ENCODE data around the gene NTM. TPM values are rescaled to one million over a fixed set of nuclear protein-coding genes. Genes with fewer than 3 reads are reported as not detected.

Gene NTM
- polyA plus RNA-seq, 1 donor (not counting 4 experiments of a cell fraction or from before 2014, with no cell fraction given): 47.9 TPM

- no peak overlapping the region for H2AFZ ChIP-seq (ENCODE audit: control insufficient read depth, low read length)
- H3K4me3 ChIP-seq (ENCODE audit: control insufficient read depth in 2 of 3, extremely low read depth in 1 of 3, insufficient read depth in 2 of 3, low read depth in 1 of 3, low read length in 3 of 3): no peak overlapping the region
- no peaks in the 10 kb centered on the region for H3K79me2 ChIP-seq (ENCODE audit: control insufficient read depth, insufficient read depth, low read length)
- FAIRE-seq (no peak), DNase-seq (ENCODE audit: low read depth, low spot score) (no peak)
- H3K27me3 ChIP-seq (ENCODE audit: control insufficient read depth, extremely low read depth, insufficient read depth, low read length): no peaks in the 10 kb centered on the region
- H3K9me3 ChIP-seq (ENCODE audit: control insufficient read depth, low read depth, low read length): no peaks in the 10 kb centered on the region
- dilution Hi-C loops (cut with MboI; ENCODE audit: extremely low pct_ligation_motif_present, low sequenced_read_pairs): no loop called here
- H3K4me1 ChIP-seq (ENCODE audit: control insufficient read depth, extremely low read depth, insufficient read depth, low read length): no peaks in the 10 kb centered on the region
- no peak for TF ChIP-seq EZH2 (IDR thresholded peaks at IDR 0.05; ENCODE audit: low read length)
- TF ChIP-seq CTCF (optimal IDR thresholded peaks at IDR 0.05 in 1 of 3, IDR thresholded peaks at IDR 0.05 in 1 of 3, conservative IDR thresholded peaks at IDR 0.05 in 1 of 3; ENCODE audit: extremely low read depth in 1 of 3, insufficient read depth in 2 of 3, low read length in 3 of 3): no peak
- no peak overlapping the region for H3K9ac ChIP-seq (ENCODE audit: control insufficient read depth, extremely low read depth, insufficient read depth, low read length)
- no peak overlapping the region for H3K27ac ChIP-seq (ENCODE audit: control insufficient read depth, insufficient read depth, low read length)
- H4K20me1 ChIP-seq (ENCODE audit: control insufficient read depth, extremely low read depth, insufficient read depth, low read length): no peaks in the 10 kb centered on the region
- no peak overlapping the region for H3K4me2 ChIP-seq (ENCODE audit: control insufficient read depth, extremely low read depth, insufficient read depth, low read depth, low read length)
- H3K9me1 ChIP-seq (ENCODE audit: control insufficient read depth, extremely low read depth, insufficient read depth, low read length): no peaks in the 10 kb centered on the region
- no peaks in the 10 kb centered on the region for H3K36me3 ChIP-seq (ENCODE audit: control insufficient read depth in 2 of 2, extremely low read depth in 1 of 2, insufficient read depth in 2 of 2, low read length in 2 of 2)
Measured at GRCh38 chr11:131345406-131345805, 25.0 kb upstream of the NTM start.

GRCh38 chr11:131349368-131350086 is 20.9 kb upstream of the NTM start:
- TF ChIP-seq EZH2 (IDR thresholded peaks at IDR 0.05; ENCODE audit: low read length) (no peak), CTCF (optimal IDR thresholded peaks at IDR 0.05 in 1 of 3, IDR thresholded peaks at IDR 0.05 in 1 of 3, conservative IDR thresholded peaks at IDR 0.05 in 1 of 3; ENCODE audit: extremely low read depth in 1 of 3, insufficient read depth in 2 of 3, low read length in 3 of 3) (no peak)
- Histone ChIP-seq H3K36me3 (ENCODE audit: control insufficient read depth in 2 of 2, extremely low read depth in 1 of 2, insufficient read depth in 2 of 2, low read length in 2 of 2) (no peaks in the 10 kb centered on the region), H4K20me1 (ENCODE audit: control insufficient read depth, extremely low read depth, insufficient read depth, low read length) (no peaks in the 10 kb centered on the region), H3K4me1 (ENCODE audit: control insufficient read depth, extremely low read depth, insufficient read depth, low read length) (no peaks in the 10 kb centered on the region), H2AFZ (ENCODE audit: control insufficient read depth, low read length) (no peak overlapping the region), H3K27ac (ENCODE audit: control insufficient read depth, insufficient read depth, low read length) (no peak overlapping the region), H3K4me2 (ENCODE audit: control insufficient read depth, extremely low read depth, insufficient read depth, low read depth, low read length) (no peak overlapping the region), H3K9ac (ENCODE audit: control insufficient read depth, extremely low read depth, insufficient read depth, low read length) (no peak overlapping the region), H3K4me3 (ENCODE audit: control insufficient read depth in 2 of 3, extremely low read depth in 1 of 3, insufficient read depth in 2 of 3, low read depth in 1 of 3, low read length in 3 of 3) (no peak overlapping the region), H3K9me1 (ENCODE audit: control insufficient read depth, extremely low read depth, insufficient read depth, low read length) (no peaks in the 10 kb centered on the region), H3K9me3 (ENCODE audit: control insufficient read depth, low read depth, low read length) (no peaks in the 10 kb centered on the region), H3K27me3 (ENCODE audit: control insufficient read depth, extremely low read depth, insufficient read depth, low read length) (no peaks in the 10 kb centered on the region), H3K79me2 (ENCODE audit: control insufficient read depth, insufficient read depth, low read length) (no peaks in the 10 kb centered on the region)
- dilution Hi-C loops (cut with MboI; ENCODE audit: extremely low pct_ligation_motif_present, low sequenced_read_pairs): no loop called here
- FAIRE-seq (no peak), DNase-seq (ENCODE audit: low read depth, low spot score) (no peak)
